Measurements from ENCODE around the gene AP3D1. TPM values are rescaled to one million over a fixed set of nuclear protein-coding genes. Genes with fewer than 3 reads are reported as not detected.

Gene AP3D1
- total RNA-seq, 1 donor from 2014 or later = 109 TPM

DNA sequence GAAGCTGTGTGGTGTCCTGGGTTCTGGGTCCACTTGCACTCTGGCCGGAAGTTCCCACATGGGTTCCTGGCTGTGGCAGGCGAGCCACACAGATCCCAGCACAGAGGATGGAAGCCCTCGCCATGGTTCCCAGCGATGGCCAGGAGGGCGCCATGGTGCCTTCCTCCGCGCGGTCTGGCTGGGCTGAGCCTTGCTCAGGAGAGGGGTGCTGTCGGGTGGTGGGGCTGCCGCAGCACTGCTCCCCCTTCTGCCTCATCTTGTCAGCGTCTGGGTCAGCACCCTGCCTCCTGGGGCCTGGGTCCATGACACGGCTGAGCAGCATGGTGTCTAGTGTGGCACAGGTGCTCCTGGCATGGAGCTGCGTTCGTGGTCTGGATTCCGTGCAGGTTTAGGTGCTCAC lies 45.9 kb upstream of the AP3D1 start:
- Mint-ChIP-seq H3K36me3 (ENCODE audit: low read depth) (peaks cover 67% of the 10 kb centered on the region), H3K4me1 (peaks cover 5% of the 10 kb centered on the region), H3K27me3 (no peaks in the 10 kb centered on the region), H3K4me3 (no peak overlapping the region), H3K27ac (no peak overlapping the region), H3K9me3 (no peaks in the 10 kb centered on the region)
- TF ChIP-seq, protein P1, sequence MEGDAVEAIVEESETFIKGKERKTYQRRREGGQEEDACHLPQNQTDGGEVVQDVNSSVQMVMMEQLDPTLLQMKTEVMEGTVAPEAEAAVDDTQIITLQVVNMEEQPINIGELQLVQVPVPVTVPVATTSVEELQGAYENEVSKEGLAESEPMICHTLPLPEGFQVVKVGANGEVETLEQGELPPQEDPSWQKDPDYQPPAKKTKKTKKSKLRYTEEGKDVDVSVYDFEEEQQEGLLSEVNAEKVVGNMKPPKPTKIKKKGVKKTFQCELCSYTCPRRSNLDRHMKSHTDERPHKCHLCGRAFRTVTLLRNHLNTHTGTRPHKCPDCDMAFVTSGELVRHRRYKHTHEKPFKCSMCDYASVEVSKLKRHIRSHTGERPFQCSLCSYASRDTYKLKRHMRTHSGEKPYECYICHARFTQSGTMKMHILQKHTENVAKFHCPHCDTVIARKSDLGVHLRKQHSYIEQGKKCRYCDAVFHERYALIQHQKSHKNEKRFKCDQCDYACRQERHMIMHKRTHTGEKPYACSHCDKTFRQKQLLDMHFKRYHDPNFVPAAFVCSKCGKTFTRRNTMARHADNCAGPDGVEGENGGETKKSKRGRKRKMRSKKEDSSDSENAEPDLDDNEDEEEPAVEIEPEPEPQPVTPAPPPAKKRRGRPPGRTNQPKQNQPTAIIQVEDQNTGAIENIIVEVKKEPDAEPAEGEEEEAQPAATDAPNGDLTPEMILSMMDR (IDR thresholded peaks at IDR 0.05) = no peak
- CTCF ChIA-PET = no interaction called here
- intact Hi-C loops (cut with micrococcal nuclease) = loop anchor here (5.0 kb wide), 1 partner anchor 40 kb away; no protein-coding TSS in a partner anchor
- POLR2A ChIA-PET = no interaction called here
- ATAC-seq (ENCODE audit: low read depth) (no peak), DNase-seq (no peak)

DNA sequence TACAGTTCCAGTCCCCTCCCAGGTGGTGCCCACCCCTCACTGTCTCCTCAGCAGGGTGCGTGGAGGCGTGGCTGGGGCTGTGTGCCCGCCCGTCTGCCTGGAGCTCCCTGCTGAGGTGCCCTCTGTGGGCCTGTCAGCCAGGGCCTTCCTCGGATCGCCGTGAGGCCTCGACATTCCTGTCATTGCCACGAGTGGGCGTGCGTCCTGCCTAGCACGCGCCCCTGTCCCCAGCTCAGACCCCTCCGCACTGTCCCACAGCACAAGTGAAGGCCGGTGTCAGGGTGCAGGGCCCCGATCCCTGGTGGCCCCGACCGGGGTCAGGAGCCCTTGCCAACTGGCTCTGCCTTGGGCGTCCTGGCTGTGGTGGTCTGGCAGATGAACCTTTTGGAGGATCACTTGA lies 44.5 kb upstream of the AP3D1 start:
- TF ChIP-seq, protein P1 (IDR thresholded peaks at IDR 0.05) = no peak
- DNase-seq (no peak), ATAC-seq (ENCODE audit: low read depth) (no peak)
- intact Hi-C loops (cut with micrococcal nuclease) = loop anchor here (5.0 kb wide), 1 partner anchor 39 kb away; no protein-coding TSS in a partner anchor
- ChIA-PET POLR2A (interaction anchor here (0.6 kb wide), 2 partner anchors 94 to 130 kb away, joined by 3 to 6 read pairs; no protein-coding TSS in a partner anchor), CTCF (no interaction called here)
- Mint-ChIP-seq H3K4me1 (peaks cover 5% of the 10 kb centered on the region), H3K27me3 (no peaks in the 10 kb centered on the region), H3K9me3 (no peaks in the 10 kb centered on the region), H3K27ac (no peak overlapping the region), H3K4me3 (no peak overlapping the region), H3K36me3 (ENCODE audit: low read depth) (peaks cover 69% of the 10 kb centered on the region)

DNA sequence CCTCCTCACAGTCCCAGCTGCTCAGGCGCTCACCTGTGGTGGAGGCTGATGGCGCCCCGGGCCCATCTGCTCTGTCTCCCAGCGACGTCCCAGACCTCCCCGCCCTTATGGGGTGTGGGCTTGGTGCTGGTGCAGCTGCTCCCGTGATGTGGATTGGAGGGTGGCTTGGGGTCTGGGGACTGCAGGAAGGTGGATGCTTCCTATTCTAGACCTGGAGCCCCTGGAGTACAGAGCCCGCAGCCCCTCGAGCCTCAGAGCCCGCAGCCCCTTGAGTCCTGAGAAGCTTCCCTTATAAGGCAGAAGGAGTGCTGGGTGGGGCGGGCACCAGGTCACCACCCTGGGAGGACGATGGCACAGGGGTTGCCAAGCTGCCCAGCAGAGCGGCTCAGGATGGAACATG lies 44.0 kb upstream of the AP3D1 start:
- H3K36me3 Mint-ChIP-seq (ENCODE audit: low read depth) = peaks cover 72% of the 10 kb centered on the region
- DNase-seq (no peak), ATAC-seq (ENCODE audit: low read depth) (no peak)
- TF ChIP-seq, protein P1 (IDR thresholded peaks at IDR 0.05) = no peak
- H3K9me3 Mint-ChIP-seq = no peaks in the 10 kb centered on the region
- ChIA-PET POLR2A (no interaction called here), CTCF (no interaction called here)
- H3K27me3 Mint-ChIP-seq = no peaks in the 10 kb centered on the region
- H3K4me1 Mint-ChIP-seq = peaks cover 5% of the 10 kb centered on the region
- no peak overlapping the region for H3K27ac Mint-ChIP-seq
- intact Hi-C loops (cut with micrococcal nuclease) = loop anchor here (5.0 kb wide), 1 partner anchor 38 kb away; no protein-coding TSS in a partner anchor
- H3K4me3 Mint-ChIP-seq = no peak overlapping the region

DNA sequence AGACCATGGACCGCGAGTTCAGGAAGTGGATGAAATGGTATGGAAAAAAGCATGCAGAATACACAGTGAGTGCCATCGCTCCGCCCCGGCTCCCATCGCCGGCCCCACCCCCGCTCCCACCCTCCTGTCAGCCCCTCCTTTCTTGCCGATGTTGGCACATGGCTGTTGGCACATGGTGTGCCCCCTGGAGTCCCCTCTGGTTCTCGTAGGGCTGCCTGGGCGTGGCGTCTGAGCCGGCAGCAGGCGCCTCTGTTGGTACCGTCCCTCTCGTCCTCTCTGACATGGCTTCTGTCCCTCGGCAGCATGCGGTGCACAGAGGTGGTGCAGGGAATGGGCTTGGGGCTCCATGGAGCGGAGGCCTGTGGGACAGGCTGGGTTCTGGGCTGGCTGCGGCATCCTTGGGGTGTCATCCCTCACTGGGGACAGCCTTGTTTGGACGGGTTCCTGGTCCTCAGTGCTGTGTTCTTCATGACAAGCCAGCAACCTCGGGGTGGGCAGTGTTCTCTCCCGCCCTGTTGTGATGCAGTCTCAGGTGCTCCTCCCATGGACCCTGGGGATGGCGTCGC lies 43.2 kb upstream of the AP3D1 start:
- intact Hi-C loops (cut with micrococcal nuclease) = loop anchor here (5.0 kb wide), 1 partner anchor 37 kb away; no protein-coding TSS in a partner anchor
- Mint-ChIP-seq H3K9me3 (no peaks in the 10 kb centered on the region), H3K4me1 (peaks cover 5% of the 10 kb centered on the region), H3K27ac (no peak overlapping the region), H3K4me3 (no peak overlapping the region), H3K27me3 (no peaks in the 10 kb centered on the region), H3K36me3 (ENCODE audit: low read depth) (peaks cover 76% of the 10 kb centered on the region)
- ChIA-PET CTCF (no interaction called here), POLR2A (no interaction called here)
- TF ChIP-seq, protein P1 (IDR thresholded peaks at IDR 0.05) = no peak
- ATAC-seq (ENCODE audit: low read depth) = no peak
- DNase-seq = no peak

DNA sequence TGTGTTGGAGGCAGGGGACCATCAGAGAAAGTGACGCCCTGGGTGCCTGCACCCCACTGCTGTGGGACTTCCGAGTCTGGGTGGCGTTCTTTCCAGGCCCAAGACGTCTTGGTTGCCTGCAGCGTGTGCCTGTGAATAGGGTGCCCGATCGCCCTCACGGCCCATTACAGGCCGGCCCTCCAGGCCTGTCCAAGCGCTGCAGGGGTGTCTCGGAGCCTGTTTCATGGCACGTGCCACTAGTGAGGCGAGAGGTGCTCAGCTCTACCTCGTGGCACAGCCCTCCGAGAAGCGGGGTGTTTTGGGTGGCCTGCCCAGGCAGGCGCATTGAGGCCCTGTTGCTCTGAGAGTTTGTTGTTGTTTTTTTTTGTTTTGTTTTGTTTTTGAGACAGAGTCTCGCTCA lies 42.4 kb upstream of the AP3D1 start:
- no peak overlapping the region for H3K27ac Mint-ChIP-seq
- CTCF ChIA-PET = no interaction called here
- no peaks in the 10 kb centered on the region for H3K9me3 Mint-ChIP-seq
- ATAC-seq (ENCODE audit: low read depth) = no peak
- H3K36me3 Mint-ChIP-seq (ENCODE audit: low read depth) = peaks cover 78% of the 10 kb centered on the region
- H3K27me3 Mint-ChIP-seq = no peaks in the 10 kb centered on the region
- POLR2A ChIA-PET = no interaction called here
- DNase-seq = no peak
- no peak overlapping the region for H3K4me3 Mint-ChIP-seq
- H3K4me1 Mint-ChIP-seq = peaks cover 9% of the 10 kb centered on the region
- intact Hi-C loops (cut with micrococcal nuclease) = no loop called here
- TF ChIP-seq, protein P1 (IDR thresholded peaks at IDR 0.05) = no peak
